HG03439 (cell line): Measurements from ENCODE around the gene C1GALT1.
"Not testable (repeated sequence)": the region's sequence is repeated elsewhere in the genome, so short reads cannot be mapped to it uniquely, and the experiment has no call there.

Experiments
- ATAC-seq: cut with Tn5 transposase; IDR thresholded peaks from one replicate; pipeline ENCODE4 v1.9.1; 2021; ENCODE audit warnings: mild to moderate bottlenecking, moderate library complexity; ENCODE audit not compliant: unreplicated experiment

Gene C1GALT1

DNA sequence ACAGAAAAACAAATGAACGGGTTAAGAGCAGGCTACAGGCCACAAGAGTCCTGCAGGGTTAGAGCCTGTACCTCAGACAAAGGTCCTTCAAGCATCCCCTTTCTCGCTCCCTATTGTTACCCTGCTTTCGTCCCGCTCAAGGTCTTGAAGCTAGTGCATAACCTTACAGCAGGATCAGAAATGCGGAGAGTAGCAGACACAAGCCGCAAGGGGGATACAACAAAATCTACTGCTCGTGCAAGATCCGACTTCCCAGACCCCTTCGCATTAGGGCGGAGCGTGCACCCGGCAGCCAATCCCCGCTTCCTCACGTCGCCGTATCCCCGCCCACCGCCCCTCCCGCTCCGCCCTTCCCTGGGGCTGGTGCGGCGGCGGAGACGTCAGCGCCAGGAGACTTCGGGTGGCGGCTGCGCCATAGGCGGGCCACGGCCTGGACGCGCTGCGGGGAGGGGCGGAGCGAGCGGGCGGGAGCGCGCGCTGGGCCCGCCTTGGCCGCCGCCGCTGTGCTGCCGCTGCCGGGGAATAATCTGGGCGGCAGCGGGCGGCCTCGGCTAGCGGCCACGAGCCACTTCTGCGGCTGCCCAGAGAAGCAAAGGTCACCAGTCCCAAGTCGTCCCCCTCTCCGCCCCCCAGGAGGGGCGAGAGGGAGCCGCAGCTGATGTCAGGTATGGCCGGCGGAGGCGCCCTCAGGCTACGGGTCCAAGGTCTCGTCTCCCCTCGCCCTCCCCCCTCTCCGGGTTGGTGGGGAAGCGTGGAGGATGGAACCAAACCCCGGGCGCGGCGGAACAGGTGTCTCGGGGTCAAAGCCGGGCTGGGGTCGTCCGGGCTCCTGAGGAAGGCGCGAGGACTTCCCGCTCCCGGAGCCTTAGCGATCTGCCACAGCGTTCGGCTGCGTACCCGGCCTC lies at the start of gene C1GALT1:
C1GALT1 (plus strand) TSS at position 389 of the 905 bp plus-strand sequence. CDS start 51,776 bp downstream, outside the sequence.
- ATAC-seq: peak; percentile 84

DNA sequence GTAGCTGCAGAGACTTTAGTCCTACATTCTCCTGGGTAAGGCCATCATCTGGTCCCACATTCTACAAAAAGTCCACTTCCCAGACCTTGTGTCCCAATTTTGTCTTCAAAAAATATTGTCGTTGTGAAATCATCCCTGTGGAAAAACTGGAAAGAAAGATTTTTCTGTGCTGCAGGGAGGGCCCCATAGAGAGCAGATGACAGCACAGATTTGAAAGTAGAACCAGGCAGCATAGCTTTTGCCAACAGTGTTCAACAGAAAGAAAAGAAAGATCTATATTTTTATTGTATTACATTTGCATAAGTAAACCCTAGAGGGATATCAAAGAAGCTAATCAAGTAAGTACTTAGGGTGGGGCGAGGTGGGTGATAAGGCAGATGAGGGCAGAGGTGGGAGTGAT lies 48.3 kb upstream of the C1GALT1 start:
- ATAC-seq: no peak

DNA sequence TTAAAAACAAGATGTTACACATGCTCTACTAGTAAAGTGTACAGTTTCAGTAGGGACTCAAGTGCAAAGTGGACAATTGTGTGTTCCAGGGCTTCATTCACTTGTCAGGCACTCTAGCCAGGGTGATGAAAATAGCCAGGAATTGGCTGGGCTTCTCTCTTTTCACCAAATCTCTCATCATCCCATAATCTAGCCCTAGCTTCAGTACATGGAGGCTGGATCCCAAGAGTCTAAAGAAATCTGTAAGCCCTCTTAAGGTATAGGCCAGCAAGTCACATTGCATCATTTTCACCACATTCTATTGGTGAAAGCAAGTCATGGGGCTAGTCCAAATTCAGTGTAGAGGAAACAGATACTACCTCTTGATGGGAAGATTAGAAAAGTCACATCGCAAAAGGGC lies 47.3 kb upstream of the C1GALT1 start:
- ATAC-seq: no peak

DNA sequence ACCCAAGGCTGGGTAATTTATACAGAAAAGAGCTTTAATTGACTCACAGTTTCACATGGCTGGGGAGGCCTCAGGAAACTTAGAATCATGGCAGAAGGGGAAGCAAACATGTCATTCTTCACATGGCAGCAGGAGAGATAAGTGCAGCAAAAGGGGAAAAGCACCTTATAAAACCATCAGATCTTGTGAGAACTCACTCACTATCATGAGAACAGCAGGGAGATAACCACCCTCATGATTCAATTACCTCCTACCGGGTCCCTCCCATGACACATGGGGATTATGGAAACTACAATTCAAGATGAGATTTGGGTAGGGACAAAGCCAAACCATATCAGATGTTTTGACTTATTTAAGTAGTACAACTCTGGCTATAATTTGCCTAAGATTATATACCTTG lies 46.4 kb upstream of the C1GALT1 start:
- not testable (repeated sequence) for ATAC-seq

DNA sequence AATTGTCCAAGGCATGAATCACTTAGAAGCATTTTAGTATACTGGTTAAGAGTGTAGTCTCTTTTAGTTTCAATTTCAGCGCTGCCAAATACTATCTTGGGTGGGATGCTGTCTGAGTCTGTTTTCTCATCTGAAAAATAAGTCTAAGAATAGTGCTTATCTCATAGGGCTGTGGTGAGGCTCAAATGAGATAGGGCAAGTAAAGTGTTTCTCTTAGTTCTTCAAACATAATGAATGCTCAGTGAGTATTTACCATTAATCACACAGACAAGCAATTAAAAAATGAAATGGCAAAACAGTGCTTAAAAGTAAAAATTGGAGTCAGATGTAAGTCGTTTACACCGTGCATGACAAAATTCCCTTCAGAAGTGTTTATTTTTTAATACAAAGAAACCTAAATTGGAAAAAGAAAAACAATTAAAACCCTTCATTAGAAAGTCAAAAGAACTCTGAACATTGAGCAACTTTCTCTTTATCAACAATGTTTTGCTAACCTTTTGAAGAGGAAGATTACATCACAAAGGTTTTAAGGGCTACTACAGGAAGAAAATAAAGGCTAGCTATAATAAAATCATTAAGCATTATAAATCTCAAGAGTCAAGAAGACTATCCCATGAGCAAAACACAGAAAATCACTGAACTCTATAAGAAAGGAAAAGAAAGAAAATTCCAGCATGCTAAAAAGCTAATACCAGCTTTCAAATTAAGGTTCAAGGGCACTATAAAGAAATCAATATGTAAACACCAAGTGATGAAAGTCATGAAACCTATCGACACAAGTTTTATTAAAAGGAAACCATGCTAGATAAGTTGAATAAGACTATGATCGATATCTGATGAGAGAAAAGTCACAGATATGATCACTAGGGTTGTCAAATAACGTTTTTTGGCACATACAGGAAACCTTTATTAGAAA lies 45.6 kb upstream of the C1GALT1 start:
- ATAC-seq: no peak

DNA sequence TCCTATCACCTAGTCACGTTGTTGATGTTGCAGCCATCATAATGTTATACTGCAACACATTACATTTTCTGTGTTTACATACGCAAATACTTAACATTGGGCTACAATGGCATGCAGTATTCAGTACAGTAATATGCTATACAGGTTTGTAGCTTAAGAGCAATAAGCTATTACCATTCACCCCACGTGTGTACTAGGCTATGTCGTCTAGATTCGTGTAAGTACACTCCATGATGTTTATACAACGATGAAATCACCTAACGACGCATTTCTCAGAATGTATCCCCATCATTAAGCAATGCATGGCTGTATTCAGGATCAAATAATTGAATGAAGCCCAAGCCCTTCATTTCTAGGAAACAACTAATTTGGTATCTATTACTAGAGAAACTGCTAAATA lies 43.4 kb upstream of the C1GALT1 start:
- no peak for ATAC-seq

DNA sequence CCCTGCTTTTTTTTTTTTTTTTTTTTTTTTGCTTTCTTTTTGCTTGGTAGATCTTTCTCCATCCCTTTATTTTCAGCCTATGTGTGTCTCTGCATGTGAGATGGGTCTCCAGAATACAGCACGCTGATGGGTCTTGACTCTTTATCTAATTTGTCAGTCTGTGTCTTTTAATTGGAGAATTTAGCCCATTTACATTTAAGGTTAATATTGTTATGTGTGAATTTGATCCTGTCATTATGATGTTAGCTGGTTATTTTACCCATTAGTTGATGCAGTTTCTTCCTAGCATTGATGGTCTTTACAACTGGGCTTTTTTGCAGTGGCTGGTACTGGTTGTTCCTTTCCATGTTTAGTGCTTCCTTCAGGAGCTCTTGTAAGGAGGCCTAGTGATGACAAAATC lies 38.9 kb upstream of the C1GALT1 start:
- ATAC-seq: not testable (repeated sequence)

DNA sequence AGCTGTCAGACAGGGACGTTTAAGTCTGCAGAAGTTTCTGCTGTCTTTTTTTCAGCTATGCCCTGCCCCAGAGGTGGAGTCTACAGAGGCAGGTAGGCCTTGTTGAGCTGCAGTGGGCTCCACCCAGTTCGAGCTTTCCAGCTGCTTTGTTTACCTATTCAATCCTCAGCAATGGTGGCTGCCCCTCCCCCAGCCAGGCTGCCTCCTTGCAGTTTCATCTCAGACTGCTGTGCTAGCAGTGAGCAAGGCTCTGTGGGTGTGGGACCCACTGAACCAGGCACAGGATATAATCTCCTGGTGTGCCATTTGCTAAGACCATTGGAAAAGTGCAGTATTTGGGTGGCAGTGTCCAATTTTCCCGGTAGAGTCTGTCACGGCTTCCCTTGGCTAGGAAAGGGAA lies 37.2 kb upstream of the C1GALT1 start:
- not testable (repeated sequence) for ATAC-seq

DNA sequence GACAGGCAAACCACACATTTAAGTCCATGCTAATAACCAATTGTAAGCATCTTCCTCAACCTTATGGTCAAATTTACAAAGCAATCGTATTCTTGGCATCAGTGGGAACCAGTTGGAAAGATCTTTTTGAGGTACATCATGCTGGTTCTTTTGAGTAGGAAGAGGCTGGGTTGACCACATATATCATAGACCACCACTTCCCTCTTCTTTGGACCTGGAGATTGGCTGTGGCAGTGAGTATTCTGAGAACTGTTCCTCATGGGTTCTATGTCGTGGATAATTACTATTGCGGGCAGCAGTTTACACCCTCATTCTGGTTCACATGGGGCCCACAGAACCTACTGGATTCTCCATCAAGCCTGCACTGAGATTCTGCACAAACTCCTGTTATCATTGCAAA lies 35.5 kb upstream of the C1GALT1 start:
- ATAC-seq: no peak

DNA sequence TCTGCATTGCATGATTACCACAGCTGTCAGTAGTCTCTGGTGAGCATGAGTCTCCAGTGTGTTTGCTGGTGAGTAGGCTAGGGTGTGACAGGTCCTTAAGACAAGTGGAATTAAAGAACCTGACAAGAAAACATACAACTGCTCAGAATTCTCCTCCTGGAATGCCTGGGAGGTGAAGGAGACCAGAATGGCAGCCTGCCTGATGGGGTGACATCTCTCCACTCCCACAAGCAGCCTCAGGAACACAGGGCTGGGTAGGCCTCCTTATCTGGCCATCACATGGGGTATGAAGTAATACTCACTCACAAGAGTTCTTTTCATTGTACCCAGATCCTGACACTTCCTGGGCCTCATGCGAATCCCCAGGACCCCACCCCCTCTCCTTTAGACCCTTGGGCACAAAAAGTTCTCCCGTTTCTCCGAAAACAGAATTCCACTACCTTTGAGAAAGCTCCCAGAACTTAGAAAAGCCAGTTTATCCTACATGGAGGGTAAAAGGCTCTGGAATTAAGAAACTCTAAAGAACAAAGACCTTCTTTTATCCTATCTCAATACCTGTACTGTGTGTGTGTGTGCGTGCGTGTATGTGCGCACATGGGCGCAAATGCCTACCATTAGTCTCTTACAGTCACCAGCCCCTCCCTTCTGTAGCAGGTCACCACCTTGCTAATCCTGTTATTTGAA lies 33.4 kb upstream of the C1GALT1 start:
- ATAC-seq: no peak

DNA sequence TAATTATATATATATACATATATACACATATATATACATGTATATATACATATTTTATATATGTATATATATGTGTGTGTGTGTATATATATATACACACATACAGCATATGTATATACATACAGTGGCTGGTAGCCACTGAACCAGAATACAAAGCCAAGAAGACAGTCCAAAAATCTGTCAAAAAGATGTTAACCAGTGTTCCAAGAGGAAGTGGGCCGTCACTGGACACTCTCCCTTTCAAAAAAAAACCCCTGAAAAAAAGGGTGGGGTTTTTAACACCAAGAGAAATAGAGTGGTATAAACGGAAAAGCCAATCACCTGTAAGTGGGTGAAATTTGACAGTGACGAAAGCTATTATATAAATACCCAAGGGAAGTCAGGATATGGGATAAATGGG lies 31.1 kb upstream of the C1GALT1 start:
- ATAC-seq: no peak

DNA sequence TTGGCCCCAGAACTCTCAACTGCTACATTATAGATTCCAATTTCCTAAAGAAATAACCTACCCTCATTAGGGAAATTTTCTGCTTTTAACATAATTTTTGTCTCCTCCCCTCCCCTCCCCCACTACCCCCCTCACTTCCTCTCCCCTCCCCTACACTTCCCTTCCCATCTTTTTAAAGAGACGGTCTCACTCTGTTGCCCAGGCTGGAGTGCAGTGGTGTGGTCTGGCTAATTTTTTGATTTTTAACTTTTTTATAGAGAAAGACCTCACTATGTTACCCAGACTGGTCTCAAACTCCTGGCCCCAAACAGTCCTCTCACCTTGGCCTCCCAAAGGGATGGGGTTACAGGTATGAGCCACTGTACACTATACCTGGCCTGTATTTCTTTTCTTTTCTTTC lies 30.5 kb upstream of the C1GALT1 start:
- no peak for ATAC-seq

DNA sequence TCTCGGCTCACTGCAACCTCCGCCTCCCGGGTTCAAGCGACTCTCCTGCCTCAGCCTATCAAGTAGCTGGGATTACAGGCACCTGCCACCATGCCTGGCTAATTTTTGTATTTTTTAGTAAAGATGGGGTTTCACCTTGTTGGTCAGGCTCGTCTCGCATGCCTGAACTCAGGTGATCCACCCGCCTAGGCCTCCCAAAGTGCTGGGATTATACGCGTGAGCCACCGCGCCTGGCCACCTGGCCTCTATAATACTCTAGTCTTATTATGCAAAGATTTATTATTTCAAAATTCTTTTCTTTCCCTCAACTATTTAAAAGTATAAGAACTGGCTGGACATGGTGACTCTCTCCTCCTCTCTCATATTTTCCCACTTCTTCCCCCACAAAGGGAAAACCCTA lies 30.0 kb upstream of the C1GALT1 start:
- ATAC-seq: no peak

DNA sequence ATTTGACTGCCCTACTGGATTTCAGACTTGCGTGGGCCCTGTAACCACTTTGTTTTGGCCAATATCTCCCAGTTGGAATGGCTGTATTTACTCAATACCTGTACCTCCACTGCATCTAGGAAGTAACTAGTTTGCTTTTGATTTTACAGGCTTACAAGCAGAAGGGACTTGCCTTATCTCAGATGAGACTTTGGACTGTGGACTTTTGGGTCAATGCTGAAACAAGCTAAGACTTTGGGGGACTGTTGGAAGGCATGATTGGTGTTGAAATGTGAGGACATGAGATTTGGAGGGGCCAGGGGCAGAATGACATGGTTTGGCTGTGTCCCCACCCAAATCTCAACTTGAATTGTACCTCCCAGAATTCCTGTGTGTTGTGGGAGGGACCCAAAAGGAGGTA lies 28.0 kb upstream of the C1GALT1 start:
- ATAC-seq: not testable (repeated sequence)

DNA sequence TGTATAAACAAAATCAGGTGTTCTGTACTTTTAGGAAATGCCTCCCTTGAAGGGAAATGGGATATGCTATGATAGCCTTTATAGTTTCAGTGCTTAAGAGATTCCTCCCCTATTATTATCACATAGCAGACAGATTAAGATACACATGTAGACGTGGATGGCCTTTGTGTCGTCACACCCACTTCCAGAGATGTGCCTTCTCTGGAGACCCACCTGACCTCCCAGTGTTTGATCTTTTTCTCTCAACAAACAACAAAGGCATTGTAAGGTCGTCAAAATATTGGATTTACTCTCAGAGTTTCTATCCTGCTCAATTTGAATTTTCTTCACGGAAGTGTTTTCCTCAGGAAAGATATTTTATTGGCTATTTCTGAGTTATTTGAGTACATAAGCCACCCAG lies 25.7 kb upstream of the C1GALT1 start:
- ATAC-seq: no peak

DNA sequence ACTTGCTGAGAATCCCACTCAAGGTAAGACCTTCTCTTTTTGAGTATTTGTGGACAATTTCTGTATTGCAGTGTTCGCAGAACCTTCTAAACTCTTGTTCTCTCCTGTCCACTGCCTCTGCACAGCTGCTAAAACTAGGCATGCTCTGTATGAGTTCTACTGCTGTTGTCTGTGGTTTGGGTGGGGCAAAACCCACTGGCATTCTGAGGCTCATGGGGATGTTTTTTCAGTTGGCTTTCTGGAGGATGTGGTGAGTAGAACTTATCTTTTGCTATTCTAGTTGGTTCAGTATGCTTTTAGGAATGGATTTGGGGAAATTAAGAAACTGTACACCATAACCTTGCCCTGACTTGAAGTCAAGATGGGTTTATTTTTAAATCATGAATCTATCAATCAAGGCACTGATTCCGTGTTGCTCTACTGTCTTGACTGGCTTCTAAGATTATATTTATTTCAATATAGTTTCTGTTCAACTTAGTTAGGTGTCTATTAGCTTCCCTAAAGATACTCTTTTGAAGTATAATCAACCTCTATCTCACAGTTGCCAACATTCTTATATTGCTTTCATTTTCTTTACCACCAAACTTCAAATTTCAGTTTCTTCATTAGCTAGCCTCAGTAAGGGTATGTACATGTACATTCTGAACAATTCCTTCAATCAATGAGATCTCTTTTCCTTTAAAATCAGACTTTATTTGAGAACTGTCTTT lies 25.0 kb upstream of the C1GALT1 start:
- ATAC-seq: peak; percentile 75

DNA sequence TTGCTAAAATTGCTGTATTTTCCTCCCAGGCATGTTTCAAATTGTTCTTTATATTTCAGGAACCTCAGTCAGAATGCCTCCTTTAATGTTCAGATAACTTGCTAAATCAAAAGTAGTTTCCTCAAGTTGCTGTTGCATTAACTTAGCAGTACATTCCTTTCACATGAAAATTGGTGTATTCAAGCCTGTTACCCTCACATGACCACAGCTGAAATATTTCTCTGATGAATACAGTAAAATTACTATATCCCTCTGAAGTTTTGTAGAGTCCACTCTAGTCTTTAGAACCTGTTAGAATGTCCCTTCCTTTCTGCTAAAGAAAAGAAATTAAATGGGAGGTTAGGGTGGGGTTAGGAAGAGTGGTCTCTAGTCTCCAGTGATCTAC lies 24.5 kb upstream of the C1GALT1 start:
- no peak for ATAC-seq

DNA sequence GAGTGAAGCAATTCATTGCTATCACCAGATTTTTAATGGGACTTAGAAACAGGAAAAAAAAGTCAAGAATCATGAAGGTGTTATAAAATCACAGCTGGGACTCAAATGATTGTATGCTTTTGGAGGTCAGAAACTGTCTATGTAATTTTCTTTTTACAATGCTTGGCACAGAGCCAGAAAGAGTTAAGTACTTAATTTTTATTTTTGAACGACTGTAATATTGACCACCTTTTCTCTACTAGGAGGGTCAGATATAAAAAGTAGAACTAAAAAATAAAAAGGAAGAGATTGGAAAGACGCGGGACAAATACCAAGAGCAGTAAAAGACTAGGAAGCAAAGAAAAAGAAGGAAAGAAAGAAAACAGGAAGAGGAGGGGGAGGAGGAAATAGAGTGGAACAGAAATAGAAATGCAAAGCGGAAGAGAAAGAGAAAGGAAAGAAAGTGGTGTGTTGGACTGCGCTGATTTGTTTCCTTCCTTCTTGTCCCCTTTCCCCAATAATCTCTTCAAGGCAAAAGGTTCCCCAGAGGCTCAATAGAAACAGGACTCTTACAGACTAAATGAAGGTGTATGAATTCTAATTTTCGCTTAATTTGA lies 23.2 kb upstream of the C1GALT1 start:
- ATAC-seq: no peak

DNA sequence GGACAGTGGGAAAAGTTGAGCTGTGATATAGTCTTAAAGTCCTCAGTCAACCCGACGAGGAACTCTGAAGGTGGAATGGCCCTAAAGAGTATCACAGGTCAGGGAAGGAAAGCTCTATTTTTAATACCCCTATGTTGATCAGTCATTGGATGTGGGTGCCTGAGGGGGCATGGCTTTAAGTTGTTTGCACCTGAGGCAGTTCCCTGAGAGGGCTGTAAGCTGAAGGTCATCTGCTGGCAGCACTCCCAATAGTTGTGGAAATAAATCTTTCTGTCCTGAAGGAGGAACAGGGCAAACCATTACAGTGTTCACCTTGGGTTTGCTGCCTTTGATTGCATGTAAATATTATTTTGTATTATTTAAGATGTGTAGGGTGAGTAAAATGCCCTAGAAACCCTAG lies 17.8 kb upstream of the C1GALT1 start:
- ATAC-seq: no peak

DNA sequence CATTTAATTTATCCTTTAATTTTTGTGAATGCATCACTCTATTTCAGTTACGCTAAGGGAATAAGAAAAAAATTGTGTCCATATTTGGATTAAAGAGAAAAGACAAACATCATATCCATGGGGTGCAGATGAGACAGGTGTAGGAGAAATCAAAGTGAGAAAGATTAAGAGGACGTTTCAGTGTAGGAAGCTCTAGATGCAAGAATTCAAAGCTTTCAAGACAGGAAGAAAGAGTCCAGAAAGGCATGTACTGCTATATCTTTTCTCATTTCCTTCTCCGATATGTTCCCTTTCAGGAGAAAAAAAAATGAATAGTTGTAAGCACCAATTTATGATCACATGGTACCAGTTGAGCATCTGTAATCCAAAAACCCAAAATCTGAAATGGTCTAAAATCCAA lies 17.0 kb upstream of the C1GALT1 start:
- ATAC-seq: no peak
